Medulla oblongata (tissue), 1 donor: Measurements from ENCODE around the gene EXOC3L4.

Source experiments
- DNase-seq: peaks from one replicate; pipeline ENCODE4 v3.0.0-alpha.2; 2015; ENCODE audit errors: extremely low spot score

EXOC3L4 gene

DNA sequence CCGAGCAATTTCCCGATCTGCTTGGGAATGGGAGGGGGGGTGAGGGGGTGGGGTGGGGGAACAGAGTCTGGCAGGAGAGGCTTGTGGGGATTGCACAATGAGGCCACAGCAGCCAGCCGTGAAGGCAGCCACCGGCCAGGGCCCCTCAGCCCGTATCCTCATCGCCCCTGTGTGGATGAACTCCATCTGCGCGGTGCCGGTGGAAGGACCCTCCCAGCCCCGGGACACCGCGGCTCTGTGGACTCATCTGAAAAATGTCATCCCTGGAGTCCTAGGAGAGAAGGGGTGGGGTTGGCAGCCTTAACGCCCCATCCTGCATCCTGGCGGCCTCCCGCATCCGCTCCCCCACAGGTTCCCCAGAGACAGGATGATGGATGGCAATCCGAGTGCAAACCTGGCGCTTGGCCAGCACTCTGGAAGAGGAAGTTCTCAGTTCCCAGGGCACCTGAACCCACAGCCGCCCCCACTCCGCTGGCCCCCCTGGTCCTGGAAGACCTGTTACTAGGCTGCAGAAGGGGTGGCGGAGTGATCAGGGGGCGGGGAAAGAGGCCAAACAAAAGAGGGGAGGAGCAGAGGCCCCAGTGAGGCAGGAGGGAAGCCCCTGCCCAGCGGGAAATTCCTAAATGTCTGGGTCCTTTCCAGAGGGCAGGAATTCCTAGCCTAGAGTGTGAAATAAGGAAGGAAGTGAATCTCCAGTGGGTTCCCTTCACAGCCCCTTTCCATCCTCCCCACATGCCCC, 27.5 kb downstream of the EXOC3L4 start:
- DNase-seq: peak; percentile 50

DNA sequence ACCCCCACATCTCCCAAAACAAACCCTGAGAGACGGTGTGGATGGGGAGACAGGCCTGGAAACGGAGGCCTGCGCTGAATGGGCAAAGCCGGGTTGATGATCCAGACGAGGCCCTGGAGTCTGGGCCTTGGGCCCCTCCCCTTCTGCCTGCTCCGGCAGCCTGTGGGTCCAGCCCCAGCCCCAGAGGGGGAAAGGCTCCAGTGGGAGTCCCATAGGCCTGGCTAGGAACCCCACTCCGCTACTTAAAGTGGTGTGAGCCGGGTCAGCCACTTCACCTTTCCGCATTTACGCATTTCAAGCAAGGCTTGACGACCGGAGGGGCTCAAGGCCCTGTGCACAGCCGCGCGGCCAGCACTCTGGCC, 28.0 kb downstream of the EXOC3L4 start:
- peak; percentile 13 for DNase-seq

DNA sequence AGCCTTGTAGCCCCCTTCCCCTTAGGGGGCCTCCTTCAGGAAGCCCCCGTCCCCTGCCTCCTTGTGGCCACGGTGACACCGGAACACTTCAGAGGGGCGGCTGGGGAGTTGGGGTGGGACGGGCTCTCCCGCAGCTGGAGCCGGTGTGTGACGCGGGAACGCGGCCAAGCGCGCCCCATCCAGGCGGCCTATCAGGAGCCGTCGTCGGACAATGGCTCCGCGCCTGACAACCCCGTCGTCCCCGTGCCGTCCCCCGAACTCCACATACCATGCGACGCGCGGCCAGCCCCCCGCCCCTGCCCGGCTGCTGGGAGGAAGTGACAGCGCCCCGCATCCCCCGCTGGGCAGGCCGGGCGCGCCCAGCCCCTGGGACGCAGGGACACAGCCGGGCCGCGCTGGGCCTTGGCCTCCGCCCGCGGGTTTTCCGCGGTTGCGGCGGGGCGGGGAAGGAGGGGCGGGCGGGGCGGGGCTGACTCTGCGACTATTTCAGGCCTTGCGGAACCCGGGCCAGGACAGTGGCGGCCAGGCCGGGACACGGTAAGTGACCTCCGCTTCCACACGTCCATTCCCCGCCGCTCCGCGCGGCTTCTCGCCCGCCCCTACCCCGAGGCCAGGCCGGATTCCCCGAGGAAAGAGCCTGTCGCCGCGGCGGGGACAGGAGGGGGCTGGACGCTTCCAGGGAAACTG, 28.6 kb downstream of the EXOC3L4 start, which contains the start of gene TNFAIP2:
TNFAIP2 (plus strand) TSS at position 515 of the 687 bp plus-strand sequence. CDS start 2,997 bp downstream, outside the sequence.
- DNase-seq: peak; percentile 10

DNA sequence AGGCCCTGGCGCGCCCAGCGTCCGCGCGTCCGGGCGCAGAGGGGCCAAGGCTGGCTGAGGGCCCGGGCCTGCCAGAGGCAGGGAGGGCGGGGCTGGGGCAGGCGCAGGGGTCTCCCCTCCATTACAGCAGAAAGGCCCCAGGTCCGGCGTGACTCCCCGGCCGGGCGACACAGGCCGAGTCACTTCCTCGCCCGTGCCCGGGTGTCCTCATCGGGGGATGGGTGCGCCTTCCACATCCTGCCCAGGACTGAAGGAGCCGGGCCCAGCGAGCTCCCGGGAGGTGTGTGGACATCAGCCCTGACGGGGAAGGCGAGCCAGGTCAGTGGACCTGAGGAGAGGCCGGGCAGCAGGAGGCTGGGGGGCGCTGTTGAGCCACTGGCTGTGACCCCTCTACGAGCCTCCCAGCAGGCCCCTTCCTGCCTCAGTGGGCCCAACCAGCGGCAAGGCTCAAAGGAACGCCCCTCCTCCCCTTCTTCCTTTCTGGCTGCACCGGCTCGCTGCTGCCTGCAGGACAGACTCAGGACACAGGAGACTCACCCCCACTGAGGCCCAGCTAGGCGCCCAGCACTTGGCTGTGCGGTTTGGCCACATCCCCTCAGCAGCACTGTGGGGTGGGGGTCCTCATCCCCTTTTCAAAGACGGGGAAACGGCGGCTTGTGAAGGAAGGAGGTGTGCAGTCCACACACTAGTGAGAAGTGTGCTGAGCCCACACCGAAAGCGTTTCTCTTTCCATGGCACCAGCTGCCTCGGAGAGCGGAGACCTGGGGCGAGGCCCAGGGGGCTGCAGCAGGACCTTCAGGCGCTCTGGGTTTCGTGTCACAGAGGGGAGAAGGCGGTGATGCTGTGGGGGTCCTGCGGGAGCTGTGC, 29.3 kb downstream of the EXOC3L4 start:
- no peak for DNase-seq

DNA sequence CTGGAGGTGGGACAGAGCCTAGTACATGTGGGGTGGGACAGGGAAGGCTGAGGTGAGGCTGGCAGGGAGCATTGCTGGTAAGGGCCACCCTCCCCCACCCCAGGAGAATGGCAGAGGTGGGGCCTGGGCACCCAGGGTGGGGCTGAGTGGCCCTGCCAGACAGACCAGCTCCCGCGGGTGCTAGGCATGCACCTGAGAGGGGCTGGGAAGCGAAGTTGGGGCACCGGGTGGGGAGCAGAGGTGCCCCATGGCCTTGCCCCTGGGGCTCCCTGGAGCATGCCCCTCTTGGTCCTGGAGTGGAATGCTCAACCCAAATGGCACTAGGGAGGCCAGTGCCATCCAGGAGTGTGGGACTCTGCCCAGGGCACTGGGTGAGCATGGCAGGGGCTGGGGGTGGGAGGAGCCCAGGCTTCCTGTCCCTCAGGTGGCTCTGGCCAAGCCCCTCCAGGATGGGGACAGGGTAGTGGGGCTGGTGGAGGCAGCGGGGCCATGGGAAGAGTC, 30.0 kb downstream of the EXOC3L4 start:
- DNase-seq: no peak

DNA sequence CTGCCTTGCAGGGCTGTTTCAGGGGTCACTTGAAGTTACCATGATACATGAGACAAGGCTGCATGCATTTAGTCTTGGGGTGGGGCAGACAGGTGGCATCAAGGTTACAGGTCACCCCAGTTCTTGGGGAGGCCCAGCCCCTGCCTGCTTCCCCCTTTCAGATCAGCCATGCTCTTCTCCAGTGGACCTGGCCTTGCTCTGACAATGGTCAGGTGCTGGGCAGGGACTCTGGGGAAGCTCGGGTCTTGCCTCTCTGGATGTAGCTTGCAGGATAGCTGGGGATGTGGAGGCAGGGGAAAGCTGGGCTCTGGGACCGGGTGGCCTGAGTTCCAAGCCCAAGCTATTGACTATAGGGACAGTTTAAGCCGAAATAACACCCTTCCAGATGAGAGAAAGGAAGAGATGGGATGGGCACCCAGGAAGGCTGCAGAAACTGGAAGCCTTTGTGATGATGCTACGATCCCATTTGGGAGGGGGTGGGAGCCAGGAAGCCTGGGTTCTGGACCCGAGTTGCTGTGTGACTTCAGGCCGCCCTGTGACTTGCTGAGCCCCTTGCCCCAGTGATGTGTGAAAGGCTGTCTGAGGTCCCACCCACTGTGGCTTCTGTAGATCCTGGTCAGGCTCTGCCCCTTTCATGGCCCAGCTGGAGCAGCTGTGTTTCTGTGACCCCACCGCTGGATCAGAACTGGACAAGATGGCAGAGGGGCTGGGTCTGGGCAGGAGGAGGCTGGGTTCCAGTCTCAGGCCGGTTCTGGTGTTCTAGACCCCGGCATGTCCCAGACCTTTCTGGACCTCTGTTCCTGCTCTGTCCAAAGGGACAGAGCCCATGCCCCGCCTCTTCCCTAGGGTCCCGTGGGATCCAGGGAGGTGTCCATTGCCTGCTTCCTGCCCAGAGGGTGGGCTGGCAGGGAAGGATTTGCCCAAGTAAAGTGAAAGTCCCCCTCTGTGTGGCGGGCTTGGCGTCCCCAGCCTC, 30.9 kb downstream of the EXOC3L4 start:
- DNase-seq: no peak

DNA sequence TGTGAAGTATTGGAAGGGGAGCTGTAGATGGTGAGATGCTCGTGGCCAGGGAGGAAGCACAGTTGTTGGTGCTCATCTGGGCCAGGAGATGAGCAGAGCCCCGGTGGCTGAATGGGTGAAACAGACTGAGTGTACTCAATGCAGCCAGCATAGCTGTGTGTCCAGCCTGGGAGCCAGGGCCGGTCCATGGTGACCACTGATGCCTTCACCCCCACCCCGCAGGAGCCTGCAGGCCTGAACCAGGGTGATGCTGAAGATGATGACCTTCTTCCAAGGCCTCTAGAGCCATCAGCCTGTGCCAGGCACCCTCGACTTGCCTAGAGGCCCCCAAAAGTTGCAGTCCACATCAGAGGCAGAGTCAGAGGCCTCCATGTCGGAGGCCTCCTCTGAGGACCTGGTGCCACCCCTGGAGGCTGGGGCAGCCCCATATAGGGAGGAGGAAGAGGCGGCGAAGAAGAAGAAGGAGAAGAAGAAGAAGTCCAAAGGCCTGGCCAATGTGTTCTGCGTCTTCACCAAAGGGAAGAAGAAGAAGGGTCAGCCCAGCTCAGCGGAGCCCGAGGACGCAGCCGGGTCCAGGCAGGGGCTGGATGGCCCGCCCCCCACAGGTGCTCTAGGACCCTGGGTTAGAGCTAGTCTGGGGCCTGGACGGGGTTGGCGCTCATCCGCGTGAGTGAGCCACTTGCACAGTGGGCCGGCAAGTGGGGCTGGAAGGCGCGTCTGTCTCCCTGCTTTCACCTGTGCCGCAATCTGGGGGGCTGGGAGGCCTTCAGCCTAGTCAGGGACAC, 31.8 kb downstream of the EXOC3L4 start:
- DNase-seq: no peak

DNA sequence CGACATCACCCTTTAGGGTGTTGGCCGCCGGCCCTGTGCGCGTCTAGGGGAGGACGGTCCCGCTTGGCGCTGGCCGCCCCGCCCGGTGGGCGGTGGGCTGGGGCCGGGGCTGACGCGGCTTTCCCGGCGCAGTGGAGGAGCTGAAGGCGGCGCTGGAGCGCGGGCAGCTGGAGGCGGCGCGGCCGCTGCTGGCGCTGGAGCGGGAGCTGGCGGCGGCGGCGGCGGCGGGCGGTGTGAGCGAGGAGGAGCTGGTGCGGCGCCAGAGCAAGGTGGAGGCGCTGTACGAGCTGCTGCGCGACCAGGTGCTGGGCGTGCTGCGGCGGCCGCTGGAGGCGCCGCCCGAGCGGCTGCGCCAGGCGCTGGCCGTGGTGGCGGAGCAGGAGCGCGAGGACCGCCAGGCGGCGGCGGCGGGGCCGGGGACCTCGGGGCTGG, 32.4 kb downstream of the EXOC3L4 start:
- DNase-seq: no peak

DNA sequence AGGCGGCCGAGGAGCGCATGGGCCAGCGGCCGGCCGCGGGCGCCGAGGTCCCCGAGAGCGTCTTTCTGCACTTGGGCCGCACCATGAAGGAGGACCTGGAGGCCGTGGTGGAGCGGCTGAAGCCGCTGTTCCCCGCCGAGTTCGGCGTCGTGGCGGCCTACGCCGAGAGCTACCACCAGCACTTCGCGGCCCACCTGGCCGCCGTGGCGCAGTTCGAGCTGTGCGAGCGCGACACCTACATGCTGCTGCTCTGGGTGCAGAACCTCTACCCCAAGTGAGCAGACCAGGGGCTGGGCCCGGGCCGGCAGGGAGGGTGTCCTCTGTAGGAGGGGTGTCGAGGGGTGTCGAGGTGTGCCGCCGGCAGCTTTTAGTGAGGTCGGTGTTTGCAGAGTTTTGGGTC, 32.8 kb downstream of the EXOC3L4 start:
- DNase-seq: no peak

DNA sequence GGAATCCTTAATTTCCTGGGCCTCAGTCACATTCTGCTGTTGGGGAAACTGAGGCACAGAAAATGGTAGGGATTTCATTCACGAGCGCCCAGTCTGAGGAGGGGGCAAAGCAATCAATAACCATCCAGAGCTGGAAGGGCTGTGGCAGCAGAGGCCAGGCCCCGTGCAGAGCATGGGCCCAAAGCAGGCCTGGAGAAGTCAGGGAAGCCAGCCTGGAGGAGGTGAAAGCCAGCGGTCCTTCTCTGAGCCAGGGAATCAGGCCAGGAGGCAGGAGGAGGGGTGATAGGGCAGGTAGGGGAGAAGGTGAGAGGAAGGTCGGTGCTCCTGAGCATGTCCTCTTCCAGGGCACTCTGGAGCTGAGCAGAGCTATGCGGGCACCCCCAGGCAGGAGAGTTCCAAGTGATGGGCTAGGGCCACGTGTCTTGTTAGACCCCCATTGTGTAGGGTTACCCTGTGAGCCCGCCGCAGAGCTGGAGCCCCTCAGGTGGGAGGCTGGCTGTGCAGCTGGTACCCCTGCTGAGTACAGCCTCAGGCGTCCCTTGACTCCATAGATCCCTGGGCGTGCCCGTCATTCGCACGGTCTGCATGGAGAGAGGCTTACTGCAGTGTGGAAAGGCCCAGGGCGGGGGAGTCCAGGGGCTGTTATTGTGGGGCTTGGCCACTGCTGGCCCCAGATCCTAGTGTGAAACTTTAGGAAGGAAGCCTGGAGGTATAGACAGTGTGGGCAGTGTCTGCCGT, 33.5 kb downstream of the EXOC3L4 start:
- DNase-seq: no peak

DNA sequence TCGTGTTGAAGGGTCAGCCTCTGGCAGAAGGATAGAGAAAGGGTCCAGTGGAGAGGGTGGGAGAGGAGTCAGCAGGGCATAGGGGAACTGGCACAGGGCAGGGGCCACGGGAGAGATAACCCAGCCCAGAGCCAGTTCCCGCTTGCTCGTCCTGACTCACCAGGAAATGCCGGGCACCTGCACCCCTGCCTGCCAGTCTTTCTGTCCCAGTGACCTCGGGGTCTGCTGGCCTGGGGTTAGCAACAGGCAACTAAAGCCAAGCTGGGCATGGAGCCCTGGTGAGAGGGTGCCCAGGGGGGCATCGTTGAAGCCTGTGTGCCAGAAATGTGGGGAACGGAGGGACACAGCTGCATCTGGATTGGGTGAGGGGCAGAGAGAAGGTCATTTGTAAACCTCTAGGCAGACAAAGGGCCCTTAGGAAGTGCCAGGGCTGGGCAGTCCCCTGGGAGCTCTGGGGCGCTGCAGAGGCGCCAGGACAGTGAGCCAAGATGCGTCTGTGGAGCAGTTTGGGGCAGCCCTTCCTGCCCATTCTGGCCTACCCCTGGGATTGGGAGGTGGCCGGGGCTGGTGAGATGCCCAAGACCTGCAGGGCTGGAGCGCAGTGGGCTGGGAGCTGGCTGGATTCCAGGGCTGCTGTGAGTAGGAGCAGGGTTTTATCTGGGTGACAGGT, 34.2 kb downstream of the EXOC3L4 start:
- DNase-seq: peak; percentile 46

DNA sequence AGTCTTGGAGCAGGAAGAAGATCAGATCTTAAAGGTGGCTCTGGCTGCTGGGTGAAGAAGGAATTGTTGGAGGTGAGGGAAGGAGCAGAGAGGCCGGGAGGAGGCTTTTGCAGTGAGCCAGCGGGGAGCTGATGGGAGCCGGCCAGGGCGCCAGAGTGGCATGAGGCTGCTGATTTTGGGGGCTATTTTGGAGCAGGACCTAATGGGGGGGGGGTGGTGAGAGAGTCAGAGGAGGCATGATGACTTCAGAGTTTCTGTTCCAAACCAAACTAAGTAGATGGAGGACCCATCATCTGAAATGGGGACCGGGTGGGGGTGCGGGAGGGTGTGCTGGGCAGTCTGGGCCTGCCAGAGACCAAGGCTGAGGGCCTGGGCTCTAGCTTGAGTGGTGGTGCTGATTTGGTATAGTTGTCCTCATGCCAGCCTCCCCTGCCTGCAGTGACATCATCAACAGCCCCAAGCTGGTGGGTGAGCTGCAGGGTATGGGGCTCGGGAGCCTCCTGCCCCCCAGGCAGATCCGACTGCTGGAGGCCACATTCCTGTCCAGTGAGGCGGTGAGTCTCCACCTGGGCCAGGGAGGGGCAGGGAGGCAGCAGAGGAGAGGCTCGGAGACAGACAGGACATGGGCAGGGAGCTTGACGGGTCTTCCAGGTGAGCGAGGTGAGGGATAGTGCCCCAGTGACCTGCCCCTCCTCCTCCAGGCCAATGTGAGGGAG, 34.9 kb downstream of the EXOC3L4 start:
- DNase-seq: no peak

DNA sequence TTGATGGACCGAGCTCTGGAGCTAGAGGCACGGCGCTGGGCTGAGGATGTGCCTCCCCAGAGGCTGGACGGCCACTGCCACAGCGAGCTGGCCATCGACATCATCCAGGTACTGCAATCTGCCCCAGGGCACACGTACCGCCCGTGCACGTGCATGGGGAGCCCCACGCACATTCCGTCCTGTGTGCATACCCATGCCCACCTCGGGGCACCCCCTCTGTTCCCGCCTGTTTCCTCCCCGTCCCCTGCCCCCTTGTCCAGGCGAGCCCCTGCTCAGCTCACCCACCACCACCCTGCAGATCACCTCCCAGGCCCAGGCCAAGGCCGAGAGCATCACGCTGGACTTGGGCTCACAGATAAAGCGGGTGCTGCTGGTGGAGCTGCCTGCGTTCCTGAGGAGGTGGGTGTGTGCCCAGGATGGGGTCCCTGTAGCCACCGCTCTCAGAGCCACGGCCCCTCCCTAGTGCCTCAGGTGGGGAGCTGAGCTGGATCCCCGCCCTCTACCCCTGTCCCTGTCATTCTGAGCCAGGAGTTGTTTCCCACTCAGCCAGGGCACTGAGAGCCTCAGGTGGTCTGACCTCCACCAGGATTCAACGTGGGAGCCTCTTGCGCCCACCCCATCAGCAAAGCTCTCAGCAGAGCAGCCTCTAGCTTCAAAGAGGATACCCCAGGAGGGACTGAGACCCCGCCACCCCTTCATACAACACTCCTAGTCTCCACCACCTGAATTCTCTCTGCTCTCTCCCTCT, 35.7 kb downstream of the EXOC3L4 start:
- DNase-seq: no peak

DNA sequence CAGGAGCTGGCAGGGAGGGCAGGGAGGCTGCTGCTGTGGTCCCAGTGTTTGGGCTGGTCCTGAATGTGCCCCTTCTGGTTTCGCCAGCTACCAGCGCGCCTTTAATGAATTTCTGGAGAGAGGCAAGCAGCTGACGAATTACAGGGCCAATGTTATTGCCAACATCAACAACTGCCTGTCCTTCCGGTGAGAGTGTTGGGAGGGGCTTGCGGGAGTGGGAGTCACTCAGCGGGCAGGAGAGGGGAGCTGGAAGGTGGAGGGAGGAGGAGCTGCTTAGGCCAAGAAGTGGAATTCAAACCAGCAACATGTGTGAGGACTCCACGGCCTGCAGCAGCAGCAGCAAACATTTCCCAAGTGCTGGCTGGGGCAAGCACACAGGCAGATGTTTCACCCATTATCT, 36.4 kb downstream of the EXOC3L4 start:
- no peak for DNase-seq

DNA sequence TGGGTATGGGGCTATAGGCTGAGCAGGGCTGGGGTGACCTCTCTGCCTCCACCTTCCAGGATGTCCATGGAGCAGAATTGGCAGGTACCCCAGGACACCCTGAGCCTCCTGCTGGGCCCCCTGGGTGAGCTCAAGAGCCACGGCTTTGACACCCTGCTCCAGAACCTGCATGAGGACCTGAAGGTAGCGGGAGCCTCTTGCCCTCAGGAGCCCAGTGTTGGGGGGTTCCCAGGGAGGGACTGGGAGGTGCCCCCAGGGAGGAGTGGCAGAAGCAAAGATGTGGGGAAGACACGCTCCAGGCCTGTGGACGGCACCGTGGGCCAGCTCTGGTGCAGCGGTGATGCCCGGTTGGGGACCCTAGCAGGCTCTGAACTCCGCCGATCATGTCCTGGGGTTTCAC, 37.1 kb downstream of the EXOC3L4 start:
- no peak for DNase-seq

DNA sequence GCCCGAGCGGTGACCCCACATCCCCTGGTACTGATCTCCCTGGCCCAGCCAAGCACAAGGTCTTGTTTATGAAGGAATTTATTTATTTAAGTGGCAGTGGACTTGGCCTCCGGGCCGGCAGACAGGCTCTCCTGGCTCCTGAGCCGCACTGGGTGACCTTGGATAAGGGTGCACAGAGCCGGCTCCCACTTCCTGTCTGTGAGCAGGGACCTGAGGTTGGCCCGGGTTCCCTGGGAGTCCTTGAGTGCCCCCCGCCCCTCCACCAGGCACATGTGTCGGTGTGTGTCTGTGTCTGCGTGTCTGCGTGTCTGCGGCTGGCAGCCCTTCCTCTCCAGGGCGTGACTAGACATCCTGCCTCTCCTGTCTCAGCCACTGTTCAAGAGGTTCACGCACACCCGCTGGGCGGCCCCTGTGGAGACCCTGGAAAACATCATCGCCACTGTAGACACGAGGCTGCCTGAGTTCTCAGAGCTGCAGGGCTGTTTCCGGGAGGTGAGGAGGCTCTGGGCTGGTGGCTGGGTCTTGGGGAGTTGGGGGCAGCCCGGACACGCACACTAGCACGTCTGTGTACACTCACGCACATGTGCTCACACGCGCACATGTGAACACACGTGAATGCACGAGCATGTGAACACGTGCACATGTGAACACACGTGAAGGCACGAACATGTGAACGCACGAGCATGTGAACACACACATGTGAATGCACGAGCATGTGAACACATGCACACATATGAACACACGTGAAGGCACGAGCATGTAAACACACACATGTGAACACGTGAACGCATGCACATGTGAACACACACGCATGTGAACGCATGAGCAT, 38.1 kb downstream of the EXOC3L4 start:
- DNase-seq: no peak
